ENCODE results near the gene ZFHX3.

GRCh38 chr16:72798264-72798663 is 249.7 kb downstream of the ZFHX3 start:
- TF ChIP-seq EZH2 (IDR thresholded peaks at IDR 0.05; ENCODE audit: borderline replicate concordance, control insufficient read depth, low read depth, low read length) (no peak), POLR2A (IDR thresholded peaks at IDR 0.05; ENCODE audit: low read depth, low read length) (no peak), NR2C1 (IDR thresholded peaks at IDR 0.05) (no peak), CTCF (IDR thresholded peaks at IDR 0.05 in 2 of 3, conservative IDR thresholded peaks at IDR 0.05 in 1 of 3; ENCODE audit: control insufficient read depth in 2 of 3, extremely low read depth in 1 of 3, insufficient read depth in 1 of 3, low read depth in 3 of 3, low read length in 3 of 3) (no peak), CHD2 (IDR thresholded peaks at IDR 0.05; ENCODE audit: borderline replicate concordance, low read depth, low read length) (no peak)
